GM06990 (cell line): ENCODE measurements around the gene KNCN.

Source experiments
- DNase-seq: peaks from one replicate; pipeline ENCODE4 v3.0.0-alpha.2; 2011; ENCODE audit not compliant: insufficient read length; ENCODE audit errors: extremely low read depth
- H3K27me3 ChIP-seq: replicated peaks from 2 replicates; pipeline ENCODE4 v1.6.0; 2011; ENCODE audit warnings: low read length; ENCODE audit not compliant: control insufficient read depth, insufficient read depth
- H3K36me3 ChIP-seq: 2 replicates; pipeline ENCODE4 v1.5.1; 2011; ENCODE audit warnings: low read length; ENCODE audit not compliant: control insufficient read depth, insufficient read depth
- H3K4me3 ChIP-seq: replicated peaks from 2 replicates; pipeline ENCODE4 v1.5.1; 2011; ENCODE audit warnings: low read depth, mild to moderate bottlenecking, control low read depth, low read length
- TF ChIP-seq, protein P1 (sequence below): IDR thresholded peaks from 2 replicates; pipeline ENCODE4 v1.5.1; 2011; ENCODE audit warnings: low read length, control low read depth, mild to moderate bottlenecking, inconsistent platforms; ENCODE audit not compliant: insufficient read depth, poor library complexity, severe bottlenecking

KNCN gene

GRCh38 chr1:46533179-46533864 is 18.1 kb downstream of the KNCN start:
- H3K36me3 ChIP-seq, result no peaks in the 10 kb centered on the region
- TF ChIP-seq, protein P1, sequence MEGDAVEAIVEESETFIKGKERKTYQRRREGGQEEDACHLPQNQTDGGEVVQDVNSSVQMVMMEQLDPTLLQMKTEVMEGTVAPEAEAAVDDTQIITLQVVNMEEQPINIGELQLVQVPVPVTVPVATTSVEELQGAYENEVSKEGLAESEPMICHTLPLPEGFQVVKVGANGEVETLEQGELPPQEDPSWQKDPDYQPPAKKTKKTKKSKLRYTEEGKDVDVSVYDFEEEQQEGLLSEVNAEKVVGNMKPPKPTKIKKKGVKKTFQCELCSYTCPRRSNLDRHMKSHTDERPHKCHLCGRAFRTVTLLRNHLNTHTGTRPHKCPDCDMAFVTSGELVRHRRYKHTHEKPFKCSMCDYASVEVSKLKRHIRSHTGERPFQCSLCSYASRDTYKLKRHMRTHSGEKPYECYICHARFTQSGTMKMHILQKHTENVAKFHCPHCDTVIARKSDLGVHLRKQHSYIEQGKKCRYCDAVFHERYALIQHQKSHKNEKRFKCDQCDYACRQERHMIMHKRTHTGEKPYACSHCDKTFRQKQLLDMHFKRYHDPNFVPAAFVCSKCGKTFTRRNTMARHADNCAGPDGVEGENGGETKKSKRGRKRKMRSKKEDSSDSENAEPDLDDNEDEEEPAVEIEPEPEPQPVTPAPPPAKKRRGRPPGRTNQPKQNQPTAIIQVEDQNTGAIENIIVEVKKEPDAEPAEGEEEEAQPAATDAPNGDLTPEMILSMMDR, result no peak
- H3K4me3 ChIP-seq, result no peak overlapping the region; the same call in 1 of the 2 replicates
- DNase-seq, result peak; percentile 30
- H3K27me3 ChIP-seq, result peaks cover under 1% of the 10 kb centered on the region

DNA sequence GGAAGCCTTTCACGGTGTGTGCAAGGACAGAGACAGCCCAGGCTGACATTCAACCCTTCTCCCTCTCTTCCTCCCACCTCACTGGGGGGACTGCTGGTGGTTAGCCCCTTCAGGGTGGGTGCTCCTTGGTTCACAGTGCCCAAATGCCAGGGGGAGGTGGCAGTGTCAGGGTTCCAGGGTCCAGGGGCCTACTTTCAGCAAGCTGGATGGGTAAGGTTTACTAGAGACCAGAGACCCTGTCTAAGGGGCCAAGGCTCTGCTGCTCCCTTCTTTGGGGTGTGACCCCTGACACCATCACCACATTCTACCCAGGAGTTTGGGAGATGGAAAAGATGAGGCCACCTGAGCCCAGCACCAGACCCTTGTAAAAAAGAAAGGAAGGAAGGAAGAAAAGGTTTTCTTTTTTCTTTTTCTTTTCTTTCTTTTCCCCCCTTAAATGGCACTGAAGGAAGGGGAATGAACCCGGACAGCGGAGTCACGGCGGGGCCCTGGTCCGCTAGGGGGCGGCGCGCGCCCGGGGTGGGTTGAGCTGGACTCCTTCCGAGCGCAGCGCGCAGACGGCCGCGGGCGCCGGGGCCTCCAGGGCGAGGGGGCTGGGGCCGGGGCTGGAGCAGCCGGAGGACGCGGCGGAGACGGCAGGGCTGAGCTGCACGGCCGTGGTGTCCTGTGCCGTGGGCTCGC is 18.8 kb downstream of the KNCN start:
- Histone ChIP-seq H3K4me3 (no peak overlapping the region; the same call in 1 of the 2 replicates), H3K36me3 (no peaks in the 10 kb centered on the region), H3K27me3 (peaks cover 2% of the 10 kb centered on the region)
- DNase-seq, result peak; percentile 50
- TF ChIP-seq, protein P1, result peak; percentile 74

- Histone ChIP-seq H3K36me3 (no peaks in the 10 kb centered on the region), H3K4me3 (no peak overlapping the region), H3K27me3 (peaks cover 4% of the 10 kb centered on the region)
- no peak for DNase-seq
- TF ChIP-seq, protein P1, result no peak
Observed at GRCh38 chr1:46532095-46532494, 19.4 kb downstream of the KNCN start.

DNA sequence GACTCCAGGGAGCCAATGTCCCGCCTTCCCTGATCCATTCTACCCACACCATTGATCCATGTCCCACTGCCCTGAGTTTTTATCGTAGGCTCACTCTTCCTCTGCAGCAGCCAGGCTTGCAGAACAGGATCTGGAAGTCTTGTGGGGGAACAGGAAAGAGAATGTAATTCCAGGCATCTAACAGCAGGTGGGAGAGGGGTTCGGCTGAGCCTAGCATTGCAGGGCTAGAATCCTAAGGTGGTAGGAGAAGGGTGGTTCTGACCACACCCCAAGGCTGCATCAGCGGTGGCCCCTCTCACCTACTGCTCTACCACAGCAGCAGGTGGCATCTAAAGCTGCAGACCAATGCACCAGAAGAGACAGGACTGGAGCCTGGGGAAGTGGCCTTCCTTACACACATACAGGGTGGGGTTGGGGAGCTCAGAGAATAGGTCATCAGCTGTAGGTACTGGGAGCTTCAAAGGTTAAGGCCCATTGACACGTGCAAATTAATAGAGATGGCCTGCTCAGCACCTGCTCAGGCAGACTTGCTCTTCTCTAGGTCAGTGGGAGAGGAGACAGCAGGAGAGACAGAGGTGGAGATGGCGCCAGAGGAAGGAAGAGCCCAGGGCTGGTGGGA is 20.5 kb downstream of the KNCN start:
- H3K4me3 ChIP-seq, result no peak overlapping the region
- TF ChIP-seq, protein P1, result no peak
- no peak for DNase-seq
- H3K36me3 ChIP-seq, result no peaks in the 10 kb centered on the region
- H3K27me3 ChIP-seq, result peaks cover 4% of the 10 kb centered on the region

- TF ChIP-seq, protein P1, result no peak
- no peaks in the 10 kb centered on the region for H3K36me3 ChIP-seq
- DNase-seq, result no peak
- H3K4me3 ChIP-seq, result no peak overlapping the region
- H3K27me3 ChIP-seq, result peaks cover 4% of the 10 kb centered on the region
Observed at GRCh38 chr1:46530311-46530710, 21.1 kb downstream of the KNCN start.
